Daoy (cell line): ENCODE data around the gene KAT14. TPM values are rescaled to one million over a fixed set of nuclear protein-coding genes. Genes with fewer than 3 reads are reported as not detected.
"Not testable (repeated sequence)": the region's sequence is repeated elsewhere in the genome, so short reads cannot be mapped to it uniquely, and the experiment has no call there.

ENCODE experiments used
- DNase-seq: peaks from one replicate; pipeline ENCODE4 v3.0.0-alpha.2; 2015; ENCODE audit warnings: low read depth
- total RNA-seq: library from RNA; depleted of rRNA; stranded (reverse); fragments of >200 nt; shearing (Covaris generic); gene quantifications from 2 replicates; pipeline ENCODE4 v1.2.3, GENCODE V29; 2014; rRNA removed

The KAT14 gene
- total RNA-seq, 1 experiment from 2014 or later: 14.5 TPM

DNA sequence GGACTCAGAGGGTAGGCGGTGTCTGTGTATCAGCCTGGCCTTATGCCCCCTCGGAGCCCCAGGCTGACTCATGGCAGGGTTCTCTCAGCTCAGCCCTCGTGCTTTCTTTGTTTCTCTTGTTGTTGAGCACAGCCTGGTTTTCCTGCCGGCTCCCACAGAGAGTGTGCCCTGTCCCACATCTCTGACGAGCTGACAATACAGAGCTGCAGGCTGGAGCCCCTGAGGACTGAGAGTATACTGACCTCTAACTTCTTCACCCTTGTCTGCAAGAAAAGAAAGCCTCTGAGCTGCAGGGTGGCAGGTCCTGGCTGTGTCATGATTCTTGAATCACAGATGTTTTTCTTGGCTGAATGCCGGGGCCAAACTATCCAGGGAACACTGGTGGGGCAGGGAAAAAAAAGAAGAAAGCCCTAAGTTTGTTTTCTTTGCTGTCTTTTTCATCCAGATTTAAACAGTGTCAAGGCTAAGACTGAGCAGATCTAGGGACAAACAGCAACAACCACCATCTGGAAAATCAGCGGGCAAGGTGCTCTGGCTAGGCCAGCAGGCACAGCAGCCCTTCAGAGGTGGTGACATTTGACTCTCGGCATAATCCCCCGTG is 87.4 kb downstream of the KAT14 start:
- peak; percentile 78 for DNase-seq

- DNase-seq: no peak
Measured at GRCh38 chr20:18225632-18226031, 88.0 kb downstream of the KAT14 start.

DNA sequence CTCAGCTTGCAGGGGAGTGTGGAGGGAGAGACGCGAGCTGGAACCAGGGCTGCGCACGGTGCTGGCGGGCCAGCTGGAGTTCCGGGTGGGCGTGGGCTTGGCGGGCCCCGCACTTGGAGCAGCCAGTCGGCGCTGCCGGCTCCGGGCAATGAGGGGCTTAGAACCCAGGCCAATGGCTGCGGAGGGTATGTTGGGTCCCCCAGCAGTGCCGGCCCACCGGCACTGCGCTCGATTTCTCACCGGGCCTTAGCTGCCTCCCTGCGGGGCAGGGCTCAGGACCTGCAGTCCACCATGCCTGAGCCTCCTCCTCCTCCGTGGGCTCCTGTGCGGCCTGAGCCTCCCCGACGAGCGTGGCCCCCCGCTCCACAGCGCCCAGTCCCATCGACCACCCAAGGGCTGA is 89.1 kb downstream of the KAT14 start:
- not testable (repeated sequence) for DNase-seq

DNA sequence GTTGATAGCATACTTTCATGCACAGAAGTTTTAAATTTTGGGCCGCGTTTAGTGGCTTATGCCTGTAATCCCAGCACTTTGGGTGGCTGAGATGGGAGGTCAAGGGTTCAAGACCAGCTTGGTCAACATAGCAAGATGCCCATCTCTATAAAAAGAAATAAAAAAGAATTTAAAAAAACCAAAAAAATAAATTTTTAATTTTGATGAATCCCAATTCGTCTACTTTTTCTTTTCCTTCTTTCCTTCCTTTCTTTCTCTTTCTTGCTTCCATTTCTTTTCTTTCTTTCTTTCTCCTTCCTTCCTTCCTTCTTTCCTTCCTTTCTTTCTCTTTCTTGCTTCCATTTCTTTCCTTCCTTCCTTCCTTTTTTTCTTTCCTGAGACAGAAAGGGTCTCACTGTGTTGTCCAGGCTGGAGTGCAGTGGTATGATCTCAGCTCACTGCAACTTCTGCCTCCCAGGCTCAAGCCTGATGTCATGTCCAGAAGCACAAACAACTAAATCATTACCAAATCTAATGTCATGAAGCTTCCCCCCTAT is 95.8 kb downstream of the KAT14 start:
- no peak for DNase-seq

Other genes starting within 250 kb of the KAT14 start
- gene SNX5, start 169.1 kb upstream of the KAT14 start, total RNA-seq: 129 and 152 TPM in 2 replicates
- gene MGME1, start 168.8 kb upstream of the KAT14 start, total RNA-seq: 8.3 and 12.1 TPM in 2 replicates
- 0.91 and 1.0 TPM in 2 replicates for gene OVOL2, start 79.9 kb upstream of the KAT14 start, total RNA-seq
- 17.9 and 23.8 TPM in 2 replicates for gene PET117, start within 50 bp of the KAT14 start, total RNA-seq
- 11.7 and 12.9 TPM in 2 replicates for gene ZNF133, start 150.7 kb downstream of the KAT14 start, total RNA-seq